ENCODE results near the gene MTX3. TPM values are rescaled to one million over a fixed set of nuclear protein-coding genes. Genes with fewer than 3 reads are reported as not detected.

Gene MTX3
- total RNA-seq, 6 experiments from 2014 or later = 10.2 to 13.5 (median 12.8) TPM

- H3K4me1 Mint-ChIP-seq (ENCODE audit: low read depth) = no peaks in the 10 kb centered on the region
- peaks cover 3% of the 10 kb centered on the region for H3K27me3 Mint-ChIP-seq (ENCODE audit: insufficient read depth)
- no peak for TF ChIP-seq CTCF (IDR thresholded peaks at IDR 0.05)
- no peak for DNase-seq
- no peaks in the 10 kb centered on the region for H3K36me3 Mint-ChIP-seq (ENCODE audit: low read depth)
- H3K9me3 Mint-ChIP-seq = no peaks in the 10 kb centered on the region
- H3K4me3 Mint-ChIP-seq = no peak overlapping the region
- no peak overlapping the region for H3K27ac Mint-ChIP-seq
These were observed 62.0 kb downstream of the MTX3 start for GRCh38 chr5:79929095-79929494.

Other genes starting within 250 kb of the MTX3 start
- gene THBS4, start 44.1 kb upstream of the MTX3 start, total RNA-seq (2021; fragmentation: NEBNext Ultra II Directional; extraction: Animal tissue kit (Norgen Biotek cat#: 25700)) = under 1 TPM in 5 of 6 experiments, not detected in 1; 0.43 to 0.82 (median 0.71) TPM